HepG2 (cell line): ENCODE measurements around the gene SEC61B. TPM values are rescaled to one million over a fixed set of nuclear protein-coding genes. Genes with fewer than 3 reads are reported as not detected.

Experiments
- ATAC-seq: fragments of 200-7000 bp; cut with Tn5 transposase; 3 replicates; pipeline ENCODE4 v1.9.1; 2020; ENCODE audit warnings: mild to moderate bottlenecking, moderate library complexity
- BruUV-seq: library from RNA; stranded (reverse); fragments of 400-500 nt; replicated peaks from 2 replicates; lab custom pipeline; 2021; lab: Mats Ljungman, UMichigan
- CTCF ChIA-PET: fragments of 300-600 bp; formaldehyde crosslinking; extraction: SDS; loops from one replicate; lab custom pipeline; 2021; ENCODE audit warnings: low total read pairs, inconsistent platforms, low intra/inter-chr PET ratio; lab: Yijun Ruan, JAX
- POLR2A ChIA-PET: fragments of 350-600 bp; sonication (Branson Sonifier 250); formaldehyde crosslinking; loops from one replicate; lab custom pipeline; 2020; ENCODE audit warnings: antibody characterized with exemption, inconsistent platforms; lab: Yijun Ruan, JAX
- DNase-seq: peaks from one replicate; pipeline ENCODE4 v3.0.0-alpha.2; 2015; ENCODE audit warnings: low spot score
- FAIRE-seq: peaks from 3 replicates; lab custom pipeline; 2011; peaks lifted over from hg19 to GRCh38; lab: Jason Lieb, UNC
- H2AFZ ChIP-seq: one replicate; pipeline ENCODE4 v1.6.1; 2011; ENCODE audit warnings: low read length, inconsistent platforms
- H3K27ac ChIP-seq: fragments of 300-600 bp; 3 replicates; pipeline ENCODE4 v1.8.0; 2011; ENCODE audit warnings: mixed run types, mild to moderate bottlenecking, mixed read lengths, low read length, inconsistent platforms; ENCODE audit not compliant: insufficient read depth; ENCODE audit errors: extremely low read length
- H3K27me3 ChIP-seq, 2 experiments: fragments of 200-600 bp in 1 of 2; 2 replicates in 1 of 2; 3 replicates in 1 of 2; pipeline versions ENCODE4 v1.6.0 to v1.8.0; 2011; ENCODE audit warnings: low read length in 2 of 2, mild to moderate bottlenecking in 2 of 2, moderate library complexity in 2 of 2, inconsistent platforms in 1 of 2; ENCODE audit not compliant: insufficient read depth in 2 of 2, control insufficient read depth in 1 of 2
- H3K36me3 ChIP-seq, 2 experiments: fragments of 200-600 bp in 1 of 2; replicated peaks in 1 of 2; 2 replicates in 1 of 2; 3 replicates in 1 of 2; pipeline versions ENCODE4 v1.5.1 to v1.8.0; 2011; ENCODE audit warnings: low read length in 2 of 2, inconsistent platforms in 1 of 2; ENCODE audit not compliant: insufficient read depth in 2 of 2, control insufficient read depth in 1 of 2
- H3K4me1 ChIP-seq: 2 replicates; pipeline ENCODE4 v1.5.1; 2012; ENCODE audit warnings: low read length, inconsistent platforms; ENCODE audit not compliant: insufficient read depth
- H3K4me2 ChIP-seq: 2 replicates; pipeline ENCODE4 v1.6.0; 2011; ENCODE audit warnings: low read depth, low read length, inconsistent platforms
- H3K4me3 ChIP-seq, 3 experiments: fragments of 200-600 bp in 1 of 3; sonication (generic), shearing (Covaris generic) in 1 of 3; replicated peaks in 1 of 3; 2 replicates each; pipeline ENCODE4 v1.5.1; 2011 to 2016; ENCODE audit warnings: low read length in 3 of 3, inconsistent platforms in 2 of 3, low read depth in 2 of 3, mild to moderate bottlenecking in 2 of 3, control low read depth in 1 of 3, mixed read lengths in 1 of 3; ENCODE audit not compliant: insufficient read depth in 1 of 3
- H3K79me2 ChIP-seq: one replicate; pipeline ENCODE4 v1.6.1; 2011; ENCODE audit warnings: low read length, inconsistent platforms; ENCODE audit not compliant: insufficient read depth
- H3K9ac ChIP-seq: 2 replicates; pipeline ENCODE4 v1.6.0; 2011; ENCODE audit warnings: mild to moderate bottlenecking, low read depth, low read length, inconsistent platforms; ENCODE audit not compliant: insufficient read depth
- H3K9me3 ChIP-seq: 2 replicates; pipeline ENCODE4 v1.5.1; 2012; ENCODE audit warnings: mild to moderate bottlenecking, low read length
- H4K20me1 ChIP-seq: 2 replicates; pipeline ENCODE4 v1.6.0; 2011; ENCODE audit warnings: inconsistent platforms, mild to moderate bottlenecking, low read length, moderate library complexity; ENCODE audit not compliant: insufficient read depth
- CBFB ChIP-seq: sonication (generic); formaldehyde crosslinking; IDR thresholded peaks from 2 replicates; pipeline ENCODE4 v1.4.0; 2020; ENCODE audit warnings: missing genetic modification reagents
- KLF12 ChIP-seq: sonication (generic); formaldehyde crosslinking; IDR thresholded peaks from 2 replicates; pipeline ENCODE4 v1.4.0; 2020; ENCODE audit warnings: missing genetic modification reagents, borderline replicate concordance
- MAFF ChIP-seq: IDR thresholded peaks from 2 replicates; pipeline ENCODE4 v1.6.1; 2011; ENCODE audit warnings: low read depth, low read length, improper control_type of control experiment
- MAFK ChIP-seq, 2 experiments: IDR thresholded peaks in 1 of 2; conservative IDR thresholded peaks in 1 of 2; 2 replicates each; pipeline ENCODE4 v1.6.1; 2011; ENCODE audit warnings: improper control_type of control experiment in 2 of 2, low read length in 2 of 2
- NR2F2 ChIP-seq: IDR thresholded peaks from 2 replicates; pipeline ENCODE4 v1.6.1; 2012; ENCODE audit warnings: low read depth, inconsistent platforms, borderline replicate concordance
- STAT6 ChIP-seq: sonication (generic); formaldehyde crosslinking; IDR thresholded peaks from 2 replicates; pipeline ENCODE4 v1.4.0; 2020; ENCODE audit warnings: missing genetic modification reagents, mild to moderate bottlenecking, borderline replicate concordance
- TFDP1 ChIP-seq: IDR thresholded peaks from 2 replicates; pipeline ENCODE4 v1.6.1; 2016; ENCODE audit warnings: missing compliant biosample characterization, missing genetic modification reagents, borderline replicate concordance
- ZFY ChIP-seq: sonication (generic); formaldehyde crosslinking; IDR thresholded peaks from 2 replicates; pipeline ENCODE4 v1.4.0; 2020; ENCODE audit warnings: missing genetic modification reagents
- ZMYM2 ChIP-seq: sonication (generic); formaldehyde crosslinking; IDR thresholded peaks from 2 replicates; pipeline ENCODE4 v1.8.0; 2022; ENCODE audit warnings: mild to moderate bottlenecking, missing genetic modification reagents
- ZNF414 ChIP-seq: sonication (generic); formaldehyde crosslinking; IDR thresholded peaks from 2 replicates; pipeline ENCODE4 v1.5.0; 2020; ENCODE audit warnings: missing genetic modification reagents
- ZNF841 ChIP-seq: sonication (generic); formaldehyde crosslinking; IDR thresholded peaks from 2 replicates; pipeline ENCODE4 v1.8.1; 2023; ENCODE audit warnings: missing genetic modification reagents, borderline replicate concordance
- ZZZ3 ChIP-seq: sonication (generic); formaldehyde crosslinking; IDR thresholded peaks from 2 replicates; pipeline ENCODE4 v1.4.0; 2020; ENCODE audit warnings: missing genetic modification reagents, mild to moderate bottlenecking, borderline replicate concordance
- WGBS: methylation state at CpG from one replicate; pipeline ENCODE4 v1.1.6; 2017; ENCODE audit warnings: low lambda C conversion rate; 5-methylcytosine and 5-hydroxymethylcytosine counted together
- in situ Hi-C: cut with HindIII; loops from 2 replicates; pipeline ENCODE4 v1.10.0; 2017; ENCODE audit warnings: low pct_unique_long_range_greater_than_20kb; ENCODE audit not compliant: extremely low pct_ligation_motif_present
- intact Hi-C: fragments of 100-400 bp; cut with micrococcal nuclease; formaldehyde crosslinking; loops from one replicate; pipeline ENCODE4 v1.10.0; 2022; ENCODE audit not compliant: unreplicated experiment
- polyA plus RNA-seq, 8 experiments: library from polyadenylated mRNA; depleted of rRNA in 3 of 8; stranded (reverse) in 7 of 8; unstranded in 1 of 8; fragments of >200 nt; fragmentation: Illumina TruSeq in 4 of 8; extraction: Trizol in 4 of 8; gene quantifications; 2 replicates each; pipeline versions ENCODE4 v1.2.1 to v1.2.3, GENCODE V29; 2011 to 2016; ENCODE audit warnings: low read depth in 4 of 8, missing spikeins in 1 of 8, mixed read lengths in 1 of 8; ENCODE audit not compliant: insufficient read depth in 1 of 8
- total RNA-seq, 5 experiments: library from RNA; depleted of rRNA; stranded (reverse); fragments of >200 nt; fragmentation: Illumina TruSeq; extraction: Trizol; gene quantifications; 2 replicates each; pipeline ENCODE4 v1.2.3, GENCODE V29; 2016; ENCODE audit warnings: low read depth in 1 of 5
- TF ChIP-seq, protein P1 (sequence below): sonication (generic); formaldehyde crosslinking; IDR thresholded peaks from 2 replicates; pipeline ENCODE4 v1.8.1; 2023; ENCODE audit warnings: mild to moderate bottlenecking, inconsistent platforms, moderate library complexity, missing genetic modification reagents, borderline replicate concordance
- TF ChIP-seq, protein P2 (sequence below): sonication (generic); formaldehyde crosslinking; IDR thresholded peaks from 2 replicates; pipeline ENCODE4 v1.8.0; 2022; ENCODE audit warnings: mild to moderate bottlenecking, missing genetic modification reagents, borderline replicate concordance

The SEC61B gene
- total and polyA plus RNA-seq, 2 of the 13 experiments (the other 11 are each of a cell fraction or from before 2014, with no cell fraction given): 191 to 368 TPM

GRCh38 chr9:99176527-99177013, 45.5 kb upstream of the SEC61B start:
- Histone ChIP-seq H3K9ac (no peak overlapping the region), H3K27me3 (peaks cover 0 to 10% of the 10 kb centered on the region in 2 experiments; a peak in 2 of 5 replicates), H3K4me3 (no peak overlapping the region; a peak in 1 of 6 replicates), H4K20me1 (no peaks in the 10 kb centered on the region), H3K4me2 (peak overlapping the region; percentile 58), H3K79me2 (no peaks in the 10 kb centered on the region), H3K27ac (no peak overlapping the region), H3K4me1 (peaks cover 74% of the 10 kb centered on the region), H3K36me3 (no peaks in the 10 kb centered on the region), H2AFZ (no peak overlapping the region), H3K9me3 (no peaks in the 10 kb centered on the region)
- POLR2A ChIA-PET: no interaction called here
- DNase-seq (peak; percentile 22), FAIRE-seq (no peak), ATAC-seq (peak; percentile 53)
- WGBS: 2% methylated on average over 3 of the region's 4 CpGs
- BruUV-seq: no TSS peak
- intact Hi-C loops (no loop called here), in situ Hi-C loops (loop anchor here (25.0 kb wide), 1 partner anchor 836 kb away; no protein-coding TSS in a partner anchor)
- CTCF ChIA-PET: no interaction called here
- TF ChIP-seq KLF12 (CRISPR knock-in tag) (no peak), NR2F2 (no peak), ZFY (no peak), ZNF414 (CRISPR knock-in tag) (no peak), STAT6 (no peak), ZMYM2 (CRISPR knock-in tag) (no peak), MAFK (conservative IDR thresholded peaks at IDR 0.05 in 1 of 2, IDR thresholded peaks at IDR 0.05 in 1 of 2; ENCODE audit: low read length in 2 of 2) (peak; percentile 40 to 58; a peak in 2 of 4 replicates), CBFB (CRISPR knock-in tag) (no peak), ZZZ3 (CRISPR knock-in tag) (no peak), TFDP1 (CRISPR knock-in tag) (no peak), ZNF841 (no peak), MAFF (peak; percentile 40; the same call in 1 of the 2 replicates)
- TF ChIP-seq, protein P1, sequence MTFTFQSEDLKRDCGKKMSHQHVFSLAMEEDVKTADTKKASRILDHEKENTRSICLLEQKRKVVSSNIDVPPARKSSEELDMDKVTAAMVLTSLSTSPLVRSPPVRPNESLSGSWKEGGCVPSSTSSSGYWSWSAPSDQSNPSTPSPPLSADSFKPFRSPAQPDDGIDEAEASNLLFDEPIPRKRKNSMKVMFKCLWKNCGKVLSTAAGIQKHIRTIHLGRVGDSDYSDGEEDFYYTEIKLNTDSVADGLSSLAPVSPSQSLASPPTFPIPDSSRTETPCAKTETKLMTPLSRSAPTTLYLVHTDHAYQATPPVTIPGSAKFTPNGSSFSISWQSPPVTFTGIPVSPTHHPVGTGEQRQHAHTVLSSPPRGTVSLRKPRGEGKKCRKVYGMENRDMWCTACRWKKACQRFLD (CRISPR knock-in tag): no peak
- TF ChIP-seq, protein P2, sequence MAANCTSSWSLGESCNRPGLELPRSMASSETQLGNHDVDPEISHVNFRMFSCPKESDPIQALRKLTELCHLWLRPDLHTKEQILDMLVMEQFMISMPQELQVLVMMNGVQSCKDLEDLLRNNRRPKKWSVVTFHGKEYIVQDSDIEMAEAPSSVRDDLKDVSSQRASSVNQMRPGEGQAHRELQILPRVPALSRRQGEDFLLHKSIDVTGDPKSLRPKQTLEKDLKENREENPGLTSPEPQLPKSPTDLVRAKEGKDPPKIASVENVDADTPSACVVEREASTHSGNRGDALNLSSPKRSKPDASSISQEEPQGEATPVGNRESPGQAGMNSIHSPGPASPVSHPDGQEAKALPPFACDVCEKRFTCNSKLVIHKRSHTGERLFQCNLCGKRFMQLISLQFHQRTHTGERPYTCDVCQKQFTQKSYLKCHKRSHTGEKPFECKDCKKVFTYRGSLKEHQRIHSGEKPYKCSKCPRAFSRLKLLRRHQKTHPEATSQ (CRISPR knock-in tag): no peak
